ENCODE measurements around the gene CLSTN1. TPM values are rescaled to one million over a fixed set of nuclear protein-coding genes. Genes with fewer than 3 reads are reported as not detected.

CLSTN1 gene
- total RNA-seq, 1 experiment from 2014 or later = 119 TPM

DNA sequence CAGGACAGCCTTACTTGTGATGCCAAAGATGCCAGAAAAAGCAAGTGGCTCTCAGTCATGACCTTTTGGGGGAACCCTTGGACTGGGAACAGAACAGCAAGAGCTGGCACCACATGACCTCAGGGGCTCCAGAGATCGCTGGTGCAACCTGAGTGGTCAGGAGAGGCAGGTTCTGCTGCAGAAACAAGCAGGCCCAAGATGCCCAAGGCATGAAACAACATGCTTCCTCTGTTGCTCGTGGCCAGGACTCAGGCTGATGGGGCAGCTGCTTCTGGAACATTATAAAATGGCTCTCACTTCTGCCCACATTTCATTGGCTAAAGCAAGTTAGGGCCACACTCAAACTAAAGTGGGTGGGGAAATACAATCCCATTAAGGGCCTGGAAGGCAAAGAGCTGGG lies 17.7 kb upstream of the CLSTN1 start (continued):
- TF ChIP-seq ETV6 (CRISPR knock-in tag; IDR thresholded peaks at IDR 0.05) (no peak), NR1H2 (CRISPR knock-in tag; IDR thresholded peaks at IDR 0.05) (no peak), CREM (CRISPR knock-in tag; IDR thresholded peaks at IDR 0.05) (no peak)
- TF ChIP-seq, protein P1, sequence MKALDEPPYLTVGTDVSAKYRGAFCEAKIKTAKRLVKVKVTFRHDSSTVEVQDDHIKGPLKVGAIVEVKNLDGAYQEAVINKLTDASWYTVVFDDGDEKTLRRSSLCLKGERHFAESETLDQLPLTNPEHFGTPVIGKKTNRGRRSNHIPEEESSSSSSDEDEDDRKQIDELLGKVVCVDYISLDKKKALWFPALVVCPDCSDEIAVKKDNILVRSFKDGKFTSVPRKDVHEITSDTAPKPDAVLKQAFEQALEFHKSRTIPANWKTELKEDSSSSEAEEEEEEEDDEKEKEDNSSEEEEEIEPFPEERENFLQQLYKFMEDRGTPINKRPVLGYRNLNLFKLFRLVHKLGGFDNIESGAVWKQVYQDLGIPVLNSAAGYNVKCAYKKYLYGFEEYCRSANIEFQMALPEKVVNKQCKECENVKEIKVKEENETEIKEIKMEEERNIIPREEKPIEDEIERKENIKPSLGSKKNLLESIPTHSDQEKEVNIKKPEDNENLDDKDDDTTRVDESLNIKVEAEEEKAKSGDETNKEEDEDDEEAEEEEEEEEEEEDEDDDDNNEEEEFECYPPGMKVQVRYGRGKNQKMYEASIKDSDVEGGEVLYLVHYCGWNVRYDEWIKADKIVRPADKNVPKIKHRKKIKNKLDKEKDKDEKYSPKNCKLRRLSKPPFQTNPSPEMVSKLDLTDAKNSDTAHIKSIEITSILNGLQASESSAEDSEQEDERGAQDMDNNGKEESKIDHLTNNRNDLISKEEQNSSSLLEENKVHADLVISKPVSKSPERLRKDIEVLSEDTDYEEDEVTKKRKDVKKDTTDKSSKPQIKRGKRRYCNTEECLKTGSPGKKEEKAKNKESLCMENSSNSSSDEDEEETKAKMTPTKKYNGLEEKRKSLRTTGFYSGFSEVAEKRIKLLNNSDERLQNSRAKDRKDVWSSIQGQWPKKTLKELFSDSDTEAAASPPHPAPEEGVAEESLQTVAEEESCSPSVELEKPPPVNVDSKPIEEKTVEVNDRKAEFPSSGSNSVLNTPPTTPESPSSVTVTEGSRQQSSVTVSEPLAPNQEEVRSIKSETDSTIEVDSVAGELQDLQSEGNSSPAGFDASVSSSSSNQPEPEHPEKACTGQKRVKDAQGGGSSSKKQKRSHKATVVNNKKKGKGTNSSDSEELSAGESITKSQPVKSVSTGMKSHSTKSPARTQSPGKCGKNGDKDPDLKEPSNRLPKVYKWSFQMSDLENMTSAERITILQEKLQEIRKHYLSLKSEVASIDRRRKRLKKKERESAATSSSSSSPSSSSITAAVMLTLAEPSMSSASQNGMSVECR (CRISPR knock-in tag; IDR thresholded peaks at IDR 0.05; ENCODE audit: borderline replicate concordance) = no peak

DNA sequence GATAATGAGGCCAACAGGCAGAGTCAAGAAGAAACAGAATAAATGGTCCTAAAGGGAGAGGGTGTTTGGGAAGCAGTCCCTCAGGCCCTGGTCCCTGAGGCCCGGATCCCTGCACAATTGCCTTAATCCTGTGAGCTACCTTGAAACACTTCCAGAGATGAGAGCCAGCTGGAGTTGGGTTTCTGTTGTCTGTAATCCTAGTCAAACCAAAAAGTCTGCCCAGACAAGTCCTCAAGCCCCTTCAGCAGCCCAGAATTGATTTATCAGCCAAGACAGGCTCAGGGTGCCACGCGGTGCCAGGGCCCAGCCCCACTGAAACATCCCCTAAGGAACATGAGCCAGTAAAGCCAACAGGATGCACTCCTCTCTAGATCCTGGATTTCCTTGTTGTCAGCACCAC lies 16.4 kb upstream of the CLSTN1 start:
- Mint-ChIP-seq H3K4me1 (peaks cover 9% of the 10 kb centered on the region), H3K27ac (no peak overlapping the region), H3K9me3 (no peaks in the 10 kb centered on the region), H3K4me3 (no peak overlapping the region), H3K27me3 (ENCODE audit: low read depth) (no peaks in the 10 kb centered on the region; the same call in 1 of the 2 replicates), H3K36me3 (no peaks in the 10 kb centered on the region)
- ATAC-seq = no peak
- ChIA-PET POLR2A (no interaction called here), CTCF (interaction anchor here (1.3 to 1.6 kb wide), 2 partner anchors 12 to 55 kb away, joined by 3 to 5 read pairs; no protein-coding TSS in a partner anchor)
- no peak for DNase-seq (ENCODE audit: low spot score)
- TF ChIP-seq ZBTB21 (CRISPR knock-in tag; IDR thresholded peaks at IDR 0.05; ENCODE audit: borderline replicate concordance) (no peak), TEAD1 (CRISPR knock-in tag; IDR thresholded peaks at IDR 0.05) (no peak), ESRRA (CRISPR knock-in tag; IDR thresholded peaks at IDR 0.05; ENCODE audit: borderline replicate concordance) (no peak), FOXJ3 (CRISPR knock-in tag; IDR thresholded peaks at IDR 0.05; ENCODE audit: borderline replicate concordance) (no peak), ATF1 (CRISPR knock-in tag; IDR thresholded peaks at IDR 0.05) (no peak)

DNA sequence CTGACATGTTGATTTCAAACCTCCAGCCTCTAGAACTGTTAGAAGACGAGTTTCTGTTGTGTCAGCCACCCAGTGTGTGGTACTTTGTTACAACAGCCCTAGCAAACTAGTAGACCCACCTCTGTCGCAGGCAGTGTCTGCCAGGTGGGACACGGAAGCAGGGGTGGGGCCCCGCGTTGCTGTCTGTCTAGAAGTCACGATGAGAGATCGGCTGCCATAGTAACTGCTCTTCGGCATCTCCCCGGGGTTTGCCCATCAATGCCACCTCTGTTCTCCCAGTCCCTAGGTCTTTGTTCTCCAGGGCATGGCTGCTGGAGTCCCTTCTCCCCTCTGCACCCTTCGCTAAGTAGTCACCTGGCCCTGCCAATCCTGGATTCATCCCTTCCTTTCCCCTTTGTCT lies 15.2 kb upstream of the CLSTN1 start:
- no peak for ATAC-seq

DNA sequence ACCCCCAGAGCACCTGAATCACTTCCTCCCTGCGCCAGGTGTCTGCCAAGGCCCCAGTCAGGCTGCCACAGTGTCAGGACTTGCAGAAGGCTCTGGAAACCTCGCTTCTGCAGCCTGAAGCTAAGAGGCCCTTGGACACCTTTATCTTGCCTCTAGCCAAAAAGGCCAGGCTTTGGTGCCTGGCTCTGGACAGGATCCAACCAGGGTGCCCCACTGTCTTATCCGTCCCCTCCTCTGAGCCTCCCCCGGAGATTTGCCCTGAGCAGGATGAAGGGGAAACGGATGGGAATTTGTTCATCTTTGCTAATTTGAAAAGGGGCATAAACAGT lies 12.8 kb upstream of the CLSTN1 start:
- H3K4me1 Mint-ChIP-seq = peaks cover 10% of the 10 kb centered on the region
- no peak overlapping the region for H3K4me3 Mint-ChIP-seq
- POLR2A ChIA-PET = no interaction called here

More for the DNA sequence above, 15.2 kb upstream of the CLSTN1 start:
- Mint-ChIP-seq H3K36me3 (no peaks in the 10 kb centered on the region), H3K4me1 (peaks cover 10% of the 10 kb centered on the region), H3K27ac (no peak overlapping the region; the same call in 1 of the 2 replicates), H3K4me3 (no peak overlapping the region), H3K9me3 (no peaks in the 10 kb centered on the region), H3K27me3 (ENCODE audit: low read depth) (peaks cover 3% of the 10 kb centered on the region; the same call in 1 of the 2 replicates)
- peak; percentile 7 for DNase-seq (ENCODE audit: low spot score)
- ChIA-PET CTCF (interaction anchor here (1.3 kb wide), 1 partner anchor 11 kb away, joined by 3 read pairs; no protein-coding TSS in a partner anchor), POLR2A (no interaction called here)
- TF ChIP-seq SP1 (CRISPR knock-in tag; conservative IDR thresholded peaks at IDR 0.05) = no peak
- TF ChIP-seq ZNF121 (CRISPR knock-in tag; IDR thresholded peaks at IDR 0.05) = no peak

More for the DNA sequence above, 12.8 kb upstream of the CLSTN1 start:
- TF ChIP-seq, protein P2, sequence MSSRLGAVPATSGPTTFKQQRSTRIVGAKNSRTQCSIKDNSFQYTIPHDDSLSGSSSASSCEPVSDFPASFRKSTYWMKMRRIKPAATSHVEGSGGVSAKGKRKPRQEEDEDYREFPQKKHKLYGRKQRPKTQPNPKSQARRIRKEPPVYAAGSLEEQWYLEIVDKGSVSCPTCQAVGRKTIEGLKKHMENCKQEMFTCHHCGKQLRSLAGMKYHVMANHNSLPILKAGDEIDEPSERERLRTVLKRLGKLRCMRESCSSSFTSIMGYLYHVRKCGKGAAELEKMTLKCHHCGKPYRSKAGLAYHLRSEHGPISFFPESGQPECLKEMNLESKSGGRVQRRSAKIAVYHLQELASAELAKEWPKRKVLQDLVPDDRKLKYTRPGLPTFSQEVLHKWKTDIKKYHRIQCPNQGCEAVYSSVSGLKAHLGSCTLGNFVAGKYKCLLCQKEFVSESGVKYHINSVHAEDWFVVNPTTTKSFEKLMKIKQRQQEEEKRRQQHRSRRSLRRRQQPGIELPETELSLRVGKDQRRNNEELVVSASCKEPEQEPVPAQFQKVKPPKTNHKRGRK (CRISPR knock-in tag; IDR thresholded peaks at IDR 0.05; ENCODE audit: borderline replicate concordance) = no peak
- TF ChIP-seq CBFB (CRISPR knock-in tag; IDR thresholded peaks at IDR 0.05; ENCODE audit: low read depth) = no peak
- TF ChIP-seq, protein P3, sequence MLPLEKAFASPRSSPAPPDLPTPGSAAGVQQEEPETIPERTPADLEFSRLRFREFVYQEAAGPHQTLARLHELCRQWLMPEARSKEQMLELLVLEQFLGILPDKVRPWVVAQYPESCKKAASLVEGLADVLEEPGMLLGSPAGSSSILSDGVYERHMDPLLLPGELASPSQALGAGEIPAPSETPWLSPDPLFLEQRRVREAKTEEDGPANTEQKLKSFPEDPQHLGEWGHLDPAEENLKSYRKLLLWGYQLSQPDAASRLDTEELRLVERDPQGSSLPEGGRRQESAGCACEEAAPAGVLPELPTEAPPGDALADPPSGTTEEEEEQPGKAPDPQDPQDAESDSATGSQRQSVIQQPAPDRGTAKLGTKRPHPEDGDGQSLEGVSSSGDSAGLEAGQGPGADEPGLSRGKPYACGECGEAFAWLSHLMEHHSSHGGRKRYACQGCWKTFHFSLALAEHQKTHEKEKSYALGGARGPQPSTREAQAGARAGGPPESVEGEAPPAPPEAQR (CRISPR knock-in tag; IDR thresholded peaks at IDR 0.05) = no peak
- TF ChIP-seq, protein P4, sequence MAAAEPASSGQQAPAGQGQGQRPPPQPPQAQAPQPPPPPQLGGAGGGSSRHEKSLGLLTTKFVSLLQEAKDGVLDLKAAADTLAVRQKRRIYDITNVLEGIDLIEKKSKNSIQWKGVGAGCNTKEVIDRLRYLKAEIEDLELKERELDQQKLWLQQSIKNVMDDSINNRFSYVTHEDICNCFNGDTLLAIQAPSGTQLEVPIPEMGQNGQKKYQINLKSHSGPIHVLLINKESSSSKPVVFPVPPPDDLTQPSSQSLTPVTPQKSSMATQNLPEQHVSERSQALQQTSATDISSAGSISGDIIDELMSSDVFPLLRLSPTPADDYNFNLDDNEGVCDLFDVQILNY (CRISPR knock-in tag; IDR thresholded peaks at IDR 0.05) = no peak
- TF ChIP-seq, protein P5, sequence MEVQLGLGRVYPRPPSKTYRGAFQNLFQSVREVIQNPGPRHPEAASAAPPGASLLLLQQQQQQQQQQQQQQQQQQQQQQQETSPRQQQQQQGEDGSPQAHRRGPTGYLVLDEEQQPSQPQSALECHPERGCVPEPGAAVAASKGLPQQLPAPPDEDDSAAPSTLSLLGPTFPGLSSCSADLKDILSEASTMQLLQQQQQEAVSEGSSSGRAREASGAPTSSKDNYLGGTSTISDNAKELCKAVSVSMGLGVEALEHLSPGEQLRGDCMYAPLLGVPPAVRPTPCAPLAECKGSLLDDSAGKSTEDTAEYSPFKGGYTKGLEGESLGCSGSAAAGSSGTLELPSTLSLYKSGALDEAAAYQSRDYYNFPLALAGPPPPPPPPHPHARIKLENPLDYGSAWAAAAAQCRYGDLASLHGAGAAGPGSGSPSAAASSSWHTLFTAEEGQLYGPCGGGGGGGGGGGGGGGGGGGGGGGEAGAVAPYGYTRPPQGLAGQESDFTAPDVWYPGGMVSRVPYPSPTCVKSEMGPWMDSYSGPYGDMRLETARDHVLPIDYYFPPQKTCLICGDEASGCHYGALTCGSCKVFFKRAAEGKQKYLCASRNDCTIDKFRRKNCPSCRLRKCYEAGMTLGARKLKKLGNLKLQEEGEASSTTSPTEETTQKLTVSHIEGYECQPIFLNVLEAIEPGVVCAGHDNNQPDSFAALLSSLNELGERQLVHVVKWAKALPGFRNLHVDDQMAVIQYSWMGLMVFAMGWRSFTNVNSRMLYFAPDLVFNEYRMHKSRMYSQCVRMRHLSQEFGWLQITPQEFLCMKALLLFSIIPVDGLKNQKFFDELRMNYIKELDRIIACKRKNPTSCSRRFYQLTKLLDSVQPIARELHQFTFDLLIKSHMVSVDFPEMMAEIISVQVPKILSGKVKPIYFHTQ (CRISPR knock-in tag; IDR thresholded peaks at IDR 0.05) = no peak
- TF ChIP-seq FOXK1 (CRISPR knock-in tag; IDR thresholded peaks at IDR 0.05) = no peak
- no peak for TF ChIP-seq NR1H2 (CRISPR knock-in tag; IDR thresholded peaks at IDR 0.05)
- no peak for TF ChIP-seq ZNF219 (CRISPR knock-in tag; IDR thresholded peaks at IDR 0.05; ENCODE audit: borderline replicate concordance)
- TF ChIP-seq SP1 (CRISPR knock-in tag; conservative IDR thresholded peaks at IDR 0.05) = no peak
- H3K27me3 Mint-ChIP-seq (ENCODE audit: low read depth) = peaks cover 3% of the 10 kb centered on the region; the same call in 1 of the 2 replicates
- no peak overlapping the region for H3K27ac Mint-ChIP-seq
- no peaks in the 10 kb centered on the region for H3K36me3 Mint-ChIP-seq
- H3K9me3 Mint-ChIP-seq = no peaks in the 10 kb centered on the region
- no peak for DNase-seq (ENCODE audit: low spot score)
- ATAC-seq = no peak
- CTCF ChIA-PET = interaction anchor here (1.2 to 2.4 kb wide), 3 partner anchors 9 to 51 kb away, joined by 3 to 16 read pairs (median 7); no protein-coding TSS in a partner anchor
